OCI-LY3 (cell line): Measurements from ENCODE around the gene TXNL1.

Source experiments
- H2AFZ ChIP-seq: fragments of 200-600, 300-600 bp; shearing (Covaris generic); 2 replicates; pipeline ENCODE4 v1.6.0; 2014; ENCODE audit warnings: antibody characterized with exemption, low read depth, low read length
- H3K27ac ChIP-seq: fragments of 200-600, 300-600 bp; sonication (generic); 2 replicates; pipeline ENCODE4 v1.5.1; 2014; ENCODE audit warnings: mild to moderate bottlenecking, low read length, moderate library complexity, mixed read lengths
- H3K27me3 ChIP-seq: fragments of 200-600, 300-600 bp; sonication (generic); 2 replicates; pipeline ENCODE4 v1.6.1; 2014; ENCODE audit warnings: low read depth, low read length, mixed read lengths
- H3K36me3 ChIP-seq: fragments of 200-600, 300-600 bp; sonication (generic); replicated peaks from 2 replicates; pipeline ENCODE3; 2014; ENCODE audit warnings: low read depth, low read length, mixed read lengths
- H3K4me1 ChIP-seq: fragments of 300-600, 200-600 bp; sonication (generic); 2 replicates; pipeline ENCODE4 v1.6.1; 2014; ENCODE audit warnings: low read length, mixed read lengths
- H3K4me2 ChIP-seq: fragments of 200-600, 300-600 bp; sonication (generic); 2 replicates; pipeline ENCODE4 v1.6.1; 2014; ENCODE audit warnings: low read length, mixed read lengths
- H3K4me3 ChIP-seq: fragments of 300-600, 200-600 bp; sonication (generic); 2 replicates; pipeline ENCODE4 v1.5.1; 2014; ENCODE audit warnings: antibody characterized with exemption, mild to moderate bottlenecking, low read length, moderate library complexity
- H3K79me2 ChIP-seq: fragments of 300-600, 200-600 bp; shearing (Covaris generic); 2 replicates; pipeline ENCODE4 v1.6.1; 2014; ENCODE audit warnings: mild to moderate bottlenecking, low read length, mixed read lengths
- H3K9ac ChIP-seq: fragments of 300-600, 200-600 bp; shearing (Covaris generic); 2 replicates; pipeline ENCODE4 v1.6.0; 2014; ENCODE audit warnings: mild to moderate bottlenecking, low read length, moderate library complexity
- H3K9me3 ChIP-seq: fragments of 200-600, 300-600 bp; shearing (Covaris generic); 2 replicates; pipeline ENCODE4 v1.6.1; 2014; ENCODE audit warnings: low read length, mixed read lengths; ENCODE audit not compliant: insufficient read depth
- H4K20me1 ChIP-seq: fragments of 200-600, 300-600 bp; sonication (generic); 2 replicates; pipeline ENCODE4 v1.6.1; 2016; ENCODE audit warnings: low read length, mixed read lengths; ENCODE audit not compliant: insufficient read depth
- CTCF ChIP-seq: fragments of 200-600, 300-600 bp; sonication (generic); IDR thresholded peaks from 2 replicates; pipeline ENCODE4 v1.5.1; 2014; ENCODE audit warnings: antibody characterized with exemption, low read length, low read depth
- EZH2phosphoT487 ChIP-seq: fragments of 200-600 bp; shearing (Covaris generic); IDR thresholded peaks from 2 replicates; pipeline ENCODE4 v1.6.1; 2018; ENCODE audit warnings: antibody characterized with exemption, mixed run types, low read depth

TXNL1 gene

GRCh38 chr18:56638232-56639103 is at the start of gene TXNL1:
Gene TXNL1, minus strand, starts transcription at chr18:56638592. Its CDS starts 152 bp downstream, at chr18:56638440.
- Histone ChIP-seq H3K9me3 (no peaks in the 10 kb centered on the region), H3K27me3 (no peaks in the 10 kb centered on the region), H4K20me1 (peaks cover 40% of the 10 kb centered on the region), H2AFZ (peak within 1 kb of the TSS; percentile 85), H3K4me2 (peak within 1 kb of the TSS; percentile 88), H3K4me3 (peak within 1 kb of the TSS; percentile 83), H3K27ac (peak within 1 kb of the TSS; percentile 89), H3K9ac (peak within 1 kb of the TSS; percentile 89), H3K4me1 (peaks cover 19% of the 10 kb centered on the region), H3K36me3 (peaks cover 21% of the 10 kb centered on the region), H3K79me2 (peaks cover 52% of the 10 kb centered on the region)
- TF ChIP-seq CTCF, result no peak
- no peak for TF ChIP-seq EZH2phosphoT487

- Histone ChIP-seq H3K4me2 (no peak overlapping the region), H3K9me3 (no peaks in the 10 kb centered on the region)
These were observed 45.9 kb upstream of the TXNL1 start for GRCh38 chr18:56684277-56684676.

GRCh38 chr18:56678836-56679565 is 40.6 kb upstream of the TXNL1 start:
- H3K4me3 ChIP-seq, result no peak overlapping the region
- H3K4me2 ChIP-seq, result no peak overlapping the region
- no peak overlapping the region for H3K27ac ChIP-seq
- no peaks in the 10 kb centered on the region for H3K27me3 ChIP-seq
- H3K9ac ChIP-seq, result no peak overlapping the region
- no peaks in the 10 kb centered on the region; the same call in 1 of the 2 replicates for H3K9me3 ChIP-seq
- no peaks in the 10 kb centered on the region for H3K4me1 ChIP-seq
- H3K36me3 ChIP-seq, result no peaks in the 10 kb centered on the region
- TF ChIP-seq CTCF, result no peak
- TF ChIP-seq EZH2phosphoT487, result no peak
- no peak overlapping the region for H2AFZ ChIP-seq
- no peaks in the 10 kb centered on the region for H4K20me1 ChIP-seq
- H3K79me2 ChIP-seq, result no peaks in the 10 kb centered on the region

More at GRCh38 chr18:56684277-56684676, 45.9 kb upstream of the TXNL1 start:
- H3K79me2 ChIP-seq, result no peaks in the 10 kb centered on the region
- H4K20me1 ChIP-seq, result no peaks in the 10 kb centered on the region
- H3K36me3 ChIP-seq, result no peaks in the 10 kb centered on the region
- no peak overlapping the region for H3K27ac ChIP-seq
- H3K9ac ChIP-seq, result no peak overlapping the region
- H3K4me3 ChIP-seq, result no peak overlapping the region
- H2AFZ ChIP-seq, result no peak overlapping the region
- no peaks in the 10 kb centered on the region for H3K4me1 ChIP-seq
- H3K27me3 ChIP-seq, result no peaks in the 10 kb centered on the region
- TF ChIP-seq EZH2phosphoT487, result no peak
- no peak for TF ChIP-seq CTCF

GRCh38 chr18:56676639-56677038 is 38.2 kb upstream of the TXNL1 start:
- Histone ChIP-seq H3K27me3 (no peaks in the 10 kb centered on the region), H3K36me3 (no peaks in the 10 kb centered on the region), H3K4me3 (no peak overlapping the region), H3K79me2 (no peaks in the 10 kb centered on the region), H3K9me3 (no peaks in the 10 kb centered on the region; the same call in 1 of the 2 replicates), H4K20me1 (no peaks in the 10 kb centered on the region), H3K27ac (no peak overlapping the region), H3K9ac (no peak overlapping the region), H3K4me2 (no peak overlapping the region), H3K4me1 (no peaks in the 10 kb centered on the region), H2AFZ (no peak overlapping the region)
- TF ChIP-seq EZH2phosphoT487, result no peak
- TF ChIP-seq CTCF, result no peak
